HUDEP-2 (cell line): Measurements from ENCODE around the gene NT5C3A.
"Not testable (repeated sequence)": the region's sequence is repeated elsewhere in the genome, so short reads cannot be mapped to it uniquely, and the experiment has no call there.

Source experiments
- DNase-seq, 76 experiments: peaks; one replicate each; lab custom pipeline; 2025; ENCODE audit not compliant: unreplicated experiment in 76 of 76; lab: John Stamatoyannopoulos, UW

The NT5C3A gene

GRCh38 chr7:32991975-32992700 lies 70.4 kb downstream of the NT5C3A start:
- not testable (repeated sequence) for DNase-seq

GRCh38 chr7:32991068-32991585 lies 71.4 kb downstream of the NT5C3A start:
- DNase-seq = not testable (repeated sequence)

GRCh38 chr7:32988148-32988547 lies 74.4 kb downstream of the NT5C3A start:
- DNase-seq = not testable (repeated sequence)

GRCh38 chr7:32979902-32980301 lies 82.7 kb downstream of the NT5C3A start:
- not testable (repeated sequence) for DNase-seq

- not testable (repeated sequence) for DNase-seq
Measured at GRCh38 chr7:32979246-32979645, 83.3 kb downstream of the NT5C3A start.

- DNase-seq = not testable (repeated sequence)
Measured at GRCh38 chr7:32977159-32977558, 85.4 kb downstream of the NT5C3A start.

- DNase-seq = not testable (repeated sequence)
Measured at GRCh38 chr7:32971967-32972366, 90.6 kb downstream of the NT5C3A start.

- not testable (repeated sequence) for DNase-seq
Measured at GRCh38 chr7:32967268-32967582, 95.4 kb downstream of the NT5C3A start.

- DNase-seq = not testable (repeated sequence)
Measured at GRCh38 chr7:32966489-32967267, 95.9 kb downstream of the NT5C3A start.

GRCh38 chr7:32964461-32965159 lies 98.0 kb downstream of the NT5C3A start:
- DNase-seq = peak in 1 of 76 experiments; percentile 13
